Measurements from ENCODE around the gene TRAF1.

DNA sequence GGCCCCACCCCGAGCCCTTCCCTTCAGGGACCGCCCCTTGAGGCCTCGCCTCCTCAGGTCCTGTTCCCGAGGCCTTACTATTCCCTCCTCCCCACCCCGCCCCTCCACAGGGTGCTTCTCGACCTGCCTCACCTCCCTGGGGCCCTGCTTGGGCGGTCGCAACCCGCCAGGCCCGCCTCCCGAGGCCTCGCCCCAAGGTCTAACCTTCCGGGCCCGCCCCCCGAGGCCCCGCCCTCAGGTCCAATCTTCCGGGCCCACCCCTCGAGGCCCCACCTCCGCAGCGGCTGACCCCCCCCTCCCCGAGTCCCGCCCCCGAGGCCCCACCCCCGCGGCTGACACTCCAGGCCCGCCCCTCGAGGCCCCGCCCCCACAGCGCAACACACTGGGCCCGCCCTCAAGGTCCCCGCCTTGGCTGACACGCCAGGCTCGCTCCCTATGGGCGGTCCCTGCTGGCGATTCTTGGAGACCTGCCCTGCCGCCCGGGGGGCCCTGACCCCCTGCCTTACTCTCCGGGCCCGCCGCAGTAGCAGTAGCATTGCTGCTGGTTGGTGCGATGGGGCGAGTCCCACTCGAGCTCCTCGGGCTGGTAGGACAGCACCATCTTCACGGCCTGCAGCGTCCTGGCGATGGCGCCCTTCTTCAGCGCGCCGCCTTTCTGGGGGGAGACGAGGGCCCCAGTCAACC is 57.8 kb downstream of the TRAF1 start:
- TF ChIP-seq TAF1 (IDR thresholded peaks at IDR 0.05; ENCODE audit: borderline replicate concordance, low read depth, low read length) = no peak
- TF ChIP-seq POLR2A (IDR thresholded peaks at IDR 0.05; ENCODE audit: low read depth, low read length) = peak; percentile 29; the same call in 1 of the 2 replicates
- no peak; the same call in 1 of the 2 replicates for TF ChIP-seq POLR2AphosphoS5 (IDR thresholded peaks at IDR 0.05; ENCODE audit: low read depth, low read length)
